Anterior cingulate cortex (tissue), 58 donors: ENCODE data around the gene CCDC121.
A peak's percentile ranks its signal among the peaks of the same experiment; 100 is the strongest.

Experiments
- DNase-seq, 58 donors: peaks; one replicate each; lab custom pipeline; 2025; lab: John Stamatoyannopoulos, UW

Gene CCDC121

DNA sequence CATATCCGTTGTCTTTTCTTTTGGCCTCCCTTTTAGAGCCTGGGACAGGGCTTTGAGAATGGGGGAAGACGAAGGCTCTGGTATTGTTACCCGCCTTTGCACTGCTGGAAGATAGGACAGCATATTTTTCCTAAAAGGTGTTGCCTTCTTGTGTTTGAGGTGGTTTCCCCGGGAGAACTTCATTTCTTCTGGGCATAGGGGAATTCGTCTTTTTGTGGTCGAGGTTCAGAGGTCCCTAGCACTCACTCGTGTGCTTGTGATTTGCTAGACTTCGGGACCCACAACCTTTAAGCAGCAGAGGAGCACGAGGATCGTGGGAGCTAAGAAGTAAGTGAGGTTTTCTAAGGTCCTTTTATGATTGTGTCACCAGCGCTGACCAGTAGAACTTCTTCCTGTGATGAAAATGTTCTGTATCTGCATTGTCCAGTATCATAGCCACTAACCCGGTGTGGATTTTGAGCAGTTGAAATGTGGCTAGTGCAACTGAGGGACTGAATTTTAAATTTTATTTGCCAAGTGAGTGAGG lies 45.4 kb downstream of the CCDC121 start:
- no peak for DNase-seq

DNA sequence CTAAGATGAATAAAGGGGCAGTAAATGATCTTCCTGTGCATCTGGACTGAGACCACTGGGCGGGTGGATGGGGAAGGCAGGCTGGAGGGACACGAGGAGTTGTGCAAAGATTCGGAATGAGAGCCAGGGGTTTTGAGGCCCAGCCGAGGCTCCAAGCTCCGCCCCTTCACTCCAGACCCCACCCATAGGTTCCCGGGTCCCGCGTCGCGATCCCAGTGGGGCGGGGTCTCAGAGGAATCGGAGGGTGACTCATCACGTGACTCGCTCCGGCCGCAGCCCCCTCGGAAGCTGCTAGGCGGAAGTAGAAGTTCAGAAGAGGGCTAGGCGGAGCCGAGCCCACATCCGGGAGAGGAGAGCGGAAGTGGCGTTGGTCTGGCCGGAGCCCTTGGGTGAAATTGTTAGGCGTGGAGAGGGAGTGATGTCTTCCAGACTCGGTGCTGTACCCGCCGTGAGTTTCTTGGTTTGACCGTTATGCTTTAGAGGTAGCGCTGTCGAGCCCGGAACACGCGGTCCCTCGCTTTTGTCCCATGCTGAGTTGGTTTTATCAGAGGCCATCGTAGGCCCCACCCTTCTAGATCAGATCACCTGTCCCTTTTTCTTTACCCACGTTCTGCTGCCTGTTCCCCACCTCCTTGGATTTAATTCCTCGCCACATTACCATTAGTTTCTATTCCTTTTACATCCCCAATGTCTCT lies 46.0 kb downstream of the CCDC121 start, which contains the start of gene ZNF512:
Gene ZNF512 (plus strand): TSS at position 348 of the 695 bp plus-strand sequence. CDS start 71 bp downstream, at position 419.
- DNase-seq = peak; percentile 17 to 91 (median 78)

DNA sequence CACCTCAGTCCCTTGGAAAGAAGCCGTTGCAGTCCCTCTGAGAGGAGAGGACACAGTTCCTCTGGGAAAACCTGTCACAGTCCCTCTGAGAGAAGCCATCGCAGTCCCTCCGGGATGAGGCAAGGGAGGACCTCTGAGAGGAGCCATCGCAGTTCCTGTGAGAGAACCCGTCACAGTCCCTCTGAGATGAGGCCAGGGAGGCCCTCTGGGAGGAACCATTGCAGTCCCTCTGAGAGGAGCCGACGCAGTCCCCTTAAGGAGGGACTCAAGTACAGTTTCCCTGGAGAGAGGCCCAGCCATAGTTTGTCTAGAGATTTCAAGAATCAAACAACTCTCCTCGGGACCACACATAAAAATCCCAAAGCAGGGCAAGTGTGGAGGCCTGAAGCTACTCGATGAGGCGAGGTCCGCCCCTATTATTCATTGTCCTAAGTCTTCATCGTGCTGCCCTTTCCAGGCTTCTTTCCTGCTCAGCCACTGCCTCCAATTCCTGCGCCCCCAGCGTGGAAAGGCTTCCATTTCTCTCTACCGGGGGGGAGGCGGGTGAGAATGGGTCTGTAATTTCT lies 46.6 kb downstream of the CCDC121 start:
- no peak for DNase-seq

DNA sequence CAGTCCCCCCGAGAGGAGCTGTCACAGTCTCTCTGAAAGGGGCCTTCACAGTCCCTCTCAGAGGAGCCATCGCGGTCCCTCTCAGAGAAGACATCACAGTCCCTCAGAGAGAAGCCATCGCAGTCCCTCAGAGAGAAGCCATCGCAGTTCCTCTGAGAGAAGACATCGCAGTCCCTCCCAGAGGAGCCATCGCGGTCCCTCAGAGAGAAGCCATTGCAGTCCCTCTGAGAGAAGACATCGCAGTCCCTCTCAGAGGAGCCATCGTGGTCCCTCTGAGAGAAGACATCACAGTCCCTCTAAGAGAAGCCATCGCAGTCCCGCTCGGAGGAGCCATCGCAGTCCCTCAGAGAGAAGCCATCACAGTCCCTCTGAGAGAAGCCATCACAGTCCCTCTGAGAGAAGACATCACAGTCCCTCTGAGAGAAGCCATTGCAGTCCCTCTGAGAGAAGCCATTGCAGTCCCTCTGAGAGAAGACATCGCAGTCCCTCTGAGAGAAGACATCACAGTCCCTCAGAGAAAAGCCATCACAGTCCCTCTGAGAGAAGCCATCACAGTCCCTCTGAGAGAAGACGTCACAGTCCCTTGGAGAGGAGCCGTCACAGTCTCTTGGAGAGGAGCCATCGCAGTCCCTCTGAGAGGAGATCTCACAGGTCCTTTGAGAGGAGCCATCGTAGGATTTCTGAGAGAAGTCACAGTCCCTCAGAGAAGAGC lies 47.2 kb downstream of the CCDC121 start:
- DNase-seq = no peak
